HG02852 (cell line): ENCODE data around the gene ITPRIPL2.

Experiments used
- ATAC-seq: cut with Tn5 transposase; IDR thresholded peaks from one replicate; pipeline ENCODE4 v1.9.1; 2021; ENCODE audit warnings: mild to moderate bottlenecking, moderate library complexity; ENCODE audit not compliant: unreplicated experiment

ITPRIPL2 gene

GRCh38 chr16:19119564-19119963, 5.8 kb downstream of the ITPRIPL2 start:
- no peak for ATAC-seq

- no peak for ATAC-seq
Observed at GRCh38 chr16:19123535-19124178, 9.9 kb downstream of the ITPRIPL2 start.

GRCh38 chr16:19126300-19126699, 12.5 kb downstream of the ITPRIPL2 start:
- no peak for ATAC-seq

GRCh38 chr16:19127205-19127604, 13.4 kb downstream of the ITPRIPL2 start:
- ATAC-seq, result peak; percentile 39

- peak; percentile 58 for ATAC-seq
Observed at GRCh38 chr16:19127674-19128131, 13.9 kb downstream of the ITPRIPL2 start.

GRCh38 chr16:19128454-19129200, 14.9 kb downstream of the ITPRIPL2 start:
- ATAC-seq, result no peak

- no peak for ATAC-seq
Observed at GRCh38 chr16:19130385-19130784, 16.6 kb downstream of the ITPRIPL2 start.

GRCh38 chr16:19130852-19131824, 17.4 kb downstream of the ITPRIPL2 start:
- ATAC-seq, result no peak

GRCh38 chr16:19131825-19132218, 18.1 kb downstream of the ITPRIPL2 start:
- no peak for ATAC-seq

- ATAC-seq, result no peak
Observed at GRCh38 chr16:19132255-19132654, 18.5 kb downstream of the ITPRIPL2 start.

GRCh38 chr16:19132898-19133297, 19.1 kb downstream of the ITPRIPL2 start:
- no peak for ATAC-seq

- no peak for ATAC-seq
Observed at GRCh38 chr16:19133600-19133999, 19.8 kb downstream of the ITPRIPL2 start.

- no peak for ATAC-seq
Observed at GRCh38 chr16:19135201-19135842, 21.6 kb downstream of the ITPRIPL2 start.

- ATAC-seq, result no peak
Observed at GRCh38 chr16:19135896-19136438, 22.2 kb downstream of the ITPRIPL2 start.

- ATAC-seq, result no peak
Observed at GRCh38 chr16:19136549-19137196, 22.9 kb downstream of the ITPRIPL2 start.

GRCh38 chr16:19137201-19138128, 23.7 kb downstream of the ITPRIPL2 start:
- ATAC-seq, result no peak

- no peak for ATAC-seq
Observed at GRCh38 chr16:19138601-19139000, 24.8 kb downstream of the ITPRIPL2 start.

GRCh38 chr16:19139436-19140091, 25.8 kb downstream of the ITPRIPL2 start:
- no peak for ATAC-seq
